ENCODE measurements around the gene RASA1. TPM values are rescaled to one million over a fixed set of nuclear protein-coding genes. Genes with fewer than 3 reads are reported as not detected.
A peak's percentile ranks its signal among the peaks of the same experiment; 100 is the strongest.

Gene RASA1
- total RNA-seq, 3 donors from 2014 or later, result 31.8 to 54.2 (median 41.1) TPM

- intact Hi-C loops (cut with DNase I; ENCODE audit: low total_unique reads), result no loop called here
- H3K4me1 ChIP-seq, result no peaks in the 10 kb centered on the region
- no peak for DNase-seq (ENCODE audit: low spot score in 2 of 2)
- no peaks in the 10 kb centered on the region for H3K36me3 ChIP-seq
- H3K27me3 ChIP-seq, result no peaks in the 10 kb centered on the region
- no peaks in the 10 kb centered on the region for H3K9me3 ChIP-seq
- TF ChIP-seq, protein P1, sequence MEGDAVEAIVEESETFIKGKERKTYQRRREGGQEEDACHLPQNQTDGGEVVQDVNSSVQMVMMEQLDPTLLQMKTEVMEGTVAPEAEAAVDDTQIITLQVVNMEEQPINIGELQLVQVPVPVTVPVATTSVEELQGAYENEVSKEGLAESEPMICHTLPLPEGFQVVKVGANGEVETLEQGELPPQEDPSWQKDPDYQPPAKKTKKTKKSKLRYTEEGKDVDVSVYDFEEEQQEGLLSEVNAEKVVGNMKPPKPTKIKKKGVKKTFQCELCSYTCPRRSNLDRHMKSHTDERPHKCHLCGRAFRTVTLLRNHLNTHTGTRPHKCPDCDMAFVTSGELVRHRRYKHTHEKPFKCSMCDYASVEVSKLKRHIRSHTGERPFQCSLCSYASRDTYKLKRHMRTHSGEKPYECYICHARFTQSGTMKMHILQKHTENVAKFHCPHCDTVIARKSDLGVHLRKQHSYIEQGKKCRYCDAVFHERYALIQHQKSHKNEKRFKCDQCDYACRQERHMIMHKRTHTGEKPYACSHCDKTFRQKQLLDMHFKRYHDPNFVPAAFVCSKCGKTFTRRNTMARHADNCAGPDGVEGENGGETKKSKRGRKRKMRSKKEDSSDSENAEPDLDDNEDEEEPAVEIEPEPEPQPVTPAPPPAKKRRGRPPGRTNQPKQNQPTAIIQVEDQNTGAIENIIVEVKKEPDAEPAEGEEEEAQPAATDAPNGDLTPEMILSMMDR (IDR thresholded peaks at IDR 0.05), result no peak
- no peak for TF ChIP-seq POLR2AphosphoS5 (IDR thresholded peaks at IDR 0.05)
- TF ChIP-seq POLR2A (IDR thresholded peaks at IDR 0.05), result no peak
- H3K4me3 ChIP-seq, result no peak overlapping the region
- H3K27ac ChIP-seq, result no peak overlapping the region
Measured at GRCh38 chr5:87392170-87392569, 124.5 kb downstream of the RASA1 start.

GRCh38 chr5:87392801-87393200, 125.1 kb downstream of the RASA1 start:
- no peak for DNase-seq (ENCODE audit: low spot score in 2 of 2)
- H3K27me3 ChIP-seq, result no peaks in the 10 kb centered on the region
- no peak overlapping the region for H3K27ac ChIP-seq
- TF ChIP-seq POLR2AphosphoS5 (IDR thresholded peaks at IDR 0.05) (no peak), POLR2A (IDR thresholded peaks at IDR 0.05) (no peak)
- TF ChIP-seq, protein P1 (IDR thresholded peaks at IDR 0.05), result no peak
- H3K36me3 ChIP-seq, result no peaks in the 10 kb centered on the region
- H3K4me3 ChIP-seq, result no peak overlapping the region
- no peaks in the 10 kb centered on the region for H3K4me1 ChIP-seq
- H3K9me3 ChIP-seq, result no peaks in the 10 kb centered on the region
- intact Hi-C loops (cut with DNase I; ENCODE audit: low total_unique reads), result no loop called here

DNA sequence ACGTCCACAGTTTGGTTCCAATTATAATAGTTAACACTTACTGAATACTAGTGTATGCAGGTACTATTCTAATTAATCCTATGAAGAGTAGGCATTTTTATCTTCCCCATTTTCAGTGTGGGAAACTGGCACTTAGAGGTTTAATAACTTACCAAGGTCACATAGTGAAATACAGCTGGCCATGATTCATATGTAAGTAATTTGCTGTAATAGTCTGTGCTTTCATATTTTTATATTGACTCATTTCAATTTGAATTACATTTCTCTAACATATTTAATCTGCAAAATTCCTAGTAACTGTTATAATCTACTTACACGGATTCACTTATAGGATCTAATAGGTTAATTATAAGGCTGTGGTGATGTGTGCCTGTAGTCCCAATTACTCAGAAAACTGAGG, 125.6 kb downstream of the RASA1 start:
- Histone ChIP-seq H3K36me3 (no peaks in the 10 kb centered on the region), H3K27me3 (no peaks in the 10 kb centered on the region), H3K9me3 (no peaks in the 10 kb centered on the region), H3K4me1 (no peaks in the 10 kb centered on the region), H3K4me3 (no peak overlapping the region), H3K27ac (no peak overlapping the region)
- TF ChIP-seq POLR2AphosphoS5 (IDR thresholded peaks at IDR 0.05) (no peak), POLR2A (IDR thresholded peaks at IDR 0.05) (no peak)
- TF ChIP-seq, protein P1 (IDR thresholded peaks at IDR 0.05), result no peak
- intact Hi-C loops (cut with DNase I; ENCODE audit: low total_unique reads), result no loop called here
- no peak for DNase-seq (ENCODE audit: low spot score in 2 of 2)

GRCh38 chr5:87394411-87395165, 126.9 kb downstream of the RASA1 start:
- H3K9me3 ChIP-seq, result no peaks in the 10 kb centered on the region
- no peak for TF ChIP-seq POLR2AphosphoS5 (IDR thresholded peaks at IDR 0.05)
- no peak for TF ChIP-seq POLR2A (IDR thresholded peaks at IDR 0.05)
- TF ChIP-seq, protein P1 (IDR thresholded peaks at IDR 0.05), result no peak
- no peaks in the 10 kb centered on the region for H3K4me1 ChIP-seq
- intact Hi-C loops (cut with DNase I; ENCODE audit: low total_unique reads), result no loop called here
- no peaks in the 10 kb centered on the region for H3K27me3 ChIP-seq
- no peak overlapping the region for H3K27ac ChIP-seq
- DNase-seq (ENCODE audit: low spot score in 2 of 2), result no peak
- no peak overlapping the region for H3K4me3 ChIP-seq
- H3K36me3 ChIP-seq, result no peaks in the 10 kb centered on the region

DNA sequence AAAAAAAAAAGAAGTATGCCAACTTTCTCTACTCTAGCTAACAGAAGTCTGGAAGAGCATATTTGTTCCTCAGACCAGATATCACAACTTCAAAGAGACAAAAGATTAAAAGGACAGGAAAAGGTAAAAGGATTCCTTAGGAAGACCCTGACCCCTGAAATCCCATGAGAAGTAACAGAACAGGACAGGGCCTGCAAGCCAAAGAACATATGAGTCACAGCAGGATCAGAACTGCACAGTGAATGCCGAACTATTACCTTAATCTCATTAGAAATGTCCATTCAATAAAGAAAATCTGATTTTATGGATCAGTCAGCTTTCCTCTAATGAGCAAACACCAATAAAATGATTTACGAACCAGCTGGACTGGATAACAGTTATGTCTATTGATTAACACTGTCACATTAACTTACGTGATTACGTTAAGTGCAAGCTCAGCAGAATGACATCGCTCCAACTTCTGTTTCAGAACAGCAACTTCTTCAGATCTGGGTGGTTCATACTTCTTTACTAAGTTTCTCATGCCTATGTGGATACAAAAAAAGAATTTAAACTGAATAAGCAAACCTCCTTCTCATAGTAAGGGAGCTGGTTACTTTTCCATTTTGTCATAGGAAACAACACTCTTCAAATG, 131.4 kb downstream of the RASA1 start:
- Histone ChIP-seq H3K36me3 (peaks cover 9% of the 10 kb centered on the region), H3K27ac (peak overlapping the region in 1 of 2 donors; percentile 34), H3K9me3 (no peaks in the 10 kb centered on the region), H3K27me3 (no peaks in the 10 kb centered on the region), H3K4me3 (no peak overlapping the region), H3K4me1 (no peaks in the 10 kb centered on the region)
- TF ChIP-seq, protein P1 (IDR thresholded peaks at IDR 0.05), result no peak
- no peak for TF ChIP-seq POLR2AphosphoS5 (IDR thresholded peaks at IDR 0.05)
- no peak for TF ChIP-seq POLR2A (IDR thresholded peaks at IDR 0.05)
- DNase-seq (ENCODE audit: low spot score in 2 of 2), result no peak
- intact Hi-C loops (cut with DNase I; ENCODE audit: low total_unique reads), result no loop called here
